ENCODE data around the gene GAS2L2. TPM values are rescaled to one million over a fixed set of nuclear protein-coding genes. Genes with fewer than 3 reads are reported as not detected.

Gene GAS2L2
- total RNA-seq, 4 donors from 2014 or later = 0.84 to 1.4 (median 1.1) TPM

DNA sequence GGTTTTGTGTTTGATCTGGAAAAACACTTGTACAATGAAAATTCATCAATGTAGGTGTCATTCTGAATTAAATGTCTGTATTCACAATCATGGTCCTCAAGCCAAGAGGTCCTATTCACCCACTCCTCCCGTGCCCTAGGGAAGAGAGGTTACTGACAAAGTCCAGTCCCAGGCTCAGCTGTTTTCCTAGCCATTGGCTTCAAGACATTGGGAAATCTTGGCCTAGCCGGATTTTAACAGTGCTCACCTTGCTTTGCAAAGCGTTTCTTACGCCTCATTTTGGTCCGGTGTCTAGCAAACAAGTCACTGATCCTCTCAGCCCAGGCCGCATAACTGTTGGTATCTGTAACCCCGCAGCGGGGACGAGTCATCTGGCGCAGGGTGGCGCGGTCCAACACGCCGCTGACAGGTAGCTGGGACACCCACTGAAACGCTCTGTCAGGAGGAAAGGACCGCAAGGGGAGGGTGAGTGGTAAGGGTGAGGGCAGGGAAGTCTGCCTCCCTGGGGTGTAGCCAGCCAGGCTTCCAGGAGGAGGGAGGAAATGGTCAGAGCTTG, 25.7 kb upstream of the GAS2L2 start:
- TF ChIP-seq POLR2A (IDR thresholded peaks at IDR 0.05) = no peak
- no peak for TF ChIP-seq EP300 (IDR thresholded peaks at IDR 0.05)
- TF ChIP-seq, protein P1, sequence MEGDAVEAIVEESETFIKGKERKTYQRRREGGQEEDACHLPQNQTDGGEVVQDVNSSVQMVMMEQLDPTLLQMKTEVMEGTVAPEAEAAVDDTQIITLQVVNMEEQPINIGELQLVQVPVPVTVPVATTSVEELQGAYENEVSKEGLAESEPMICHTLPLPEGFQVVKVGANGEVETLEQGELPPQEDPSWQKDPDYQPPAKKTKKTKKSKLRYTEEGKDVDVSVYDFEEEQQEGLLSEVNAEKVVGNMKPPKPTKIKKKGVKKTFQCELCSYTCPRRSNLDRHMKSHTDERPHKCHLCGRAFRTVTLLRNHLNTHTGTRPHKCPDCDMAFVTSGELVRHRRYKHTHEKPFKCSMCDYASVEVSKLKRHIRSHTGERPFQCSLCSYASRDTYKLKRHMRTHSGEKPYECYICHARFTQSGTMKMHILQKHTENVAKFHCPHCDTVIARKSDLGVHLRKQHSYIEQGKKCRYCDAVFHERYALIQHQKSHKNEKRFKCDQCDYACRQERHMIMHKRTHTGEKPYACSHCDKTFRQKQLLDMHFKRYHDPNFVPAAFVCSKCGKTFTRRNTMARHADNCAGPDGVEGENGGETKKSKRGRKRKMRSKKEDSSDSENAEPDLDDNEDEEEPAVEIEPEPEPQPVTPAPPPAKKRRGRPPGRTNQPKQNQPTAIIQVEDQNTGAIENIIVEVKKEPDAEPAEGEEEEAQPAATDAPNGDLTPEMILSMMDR (IDR thresholded peaks at IDR 0.05) = no peak
- peak overlapping the region; percentile 41 to 92 (median 78) for H3K27ac ChIP-seq
- H3K9me3 ChIP-seq = no peaks in the 10 kb centered on the region
- no peaks in the 10 kb centered on the region for H3K27me3 ChIP-seq
- peaks cover 0 to 12% (median 0%) of the 10 kb centered on the region in 3 donors for H3K36me3 ChIP-seq
- H3K4me1 ChIP-seq = peaks cover 4 to 80% (median 50%) of the 10 kb centered on the region in 4 donors
- WGBS, 2 donors = 86% methylated on average over 15 to 16 of the region's 16 CpGs
- no peak overlapping the region for H3K4me3 ChIP-seq
- no peak for DNase-seq (ENCODE audit: low spot score in 2 of 2)

DNA sequence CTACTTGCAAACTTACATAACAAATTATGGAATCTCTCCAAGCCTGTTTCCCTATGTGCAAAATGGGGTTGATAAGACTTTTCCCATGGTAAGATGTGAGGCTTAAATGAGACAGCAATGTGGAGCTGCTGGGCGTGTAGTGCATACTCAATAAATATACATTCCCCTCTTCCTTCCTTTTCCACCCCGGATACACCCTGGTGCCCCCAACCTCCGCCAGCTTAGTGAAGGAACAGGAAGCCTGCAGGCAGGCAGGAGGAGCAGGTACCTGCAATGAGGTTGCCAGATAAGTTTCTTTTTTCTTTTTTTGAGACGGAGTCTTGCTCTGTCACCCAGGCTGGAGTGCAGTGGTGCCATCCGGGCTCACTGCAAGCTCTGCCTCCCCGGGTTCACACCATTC, 22.5 kb upstream of the GAS2L2 start:
- no peak for TF ChIP-seq EP300 (IDR thresholded peaks at IDR 0.05)
- TF ChIP-seq POLR2A (IDR thresholded peaks at IDR 0.05) = no peak
- TF ChIP-seq, protein P1 (IDR thresholded peaks at IDR 0.05) = no peak
- no peak overlapping the region for H3K4me3 ChIP-seq
- H3K27ac ChIP-seq = peak overlapping the region; percentile 53 to 89 (median 74)
- no peak for DNase-seq (ENCODE audit: low spot score in 2 of 2)
- H3K27me3 ChIP-seq = no peaks in the 10 kb centered on the region
- no peaks in the 10 kb centered on the region for H3K9me3 ChIP-seq
- H3K36me3 ChIP-seq = peaks cover 0 to 12% (median 0%) of the 10 kb centered on the region in 3 donors
- H3K4me1 ChIP-seq = peaks cover 4 to 76% (median 51%) of the 10 kb centered on the region in 4 donors
- WGBS, 2 donors = 77 to 83% methylated on average over 6 of the region's 6 CpGs

DNA sequence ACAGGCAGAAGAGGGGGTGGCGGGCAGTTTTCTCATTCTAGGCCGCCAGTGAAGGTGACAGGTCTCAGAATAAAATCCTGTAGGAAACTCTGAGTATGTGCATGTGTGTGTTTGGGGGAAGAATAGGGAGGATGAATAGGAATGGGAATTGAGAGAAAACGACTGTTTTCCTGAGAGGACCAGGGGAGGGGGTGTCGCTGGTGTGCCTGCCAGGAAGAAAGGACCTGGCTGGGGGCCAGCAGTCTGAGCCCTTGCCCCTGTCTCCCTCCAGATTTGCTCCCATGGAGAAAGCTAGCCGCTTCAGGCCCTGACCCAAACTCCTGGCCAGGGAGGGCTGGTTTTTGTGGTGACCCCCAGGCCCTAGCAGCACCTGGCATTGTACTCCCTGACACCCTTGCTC, 22.0 kb upstream of the GAS2L2 start:
- 41 to 49% methylated on average over 5 of the region's 5 CpGs for WGBS, 2 donors
- H3K9me3 ChIP-seq = no peaks in the 10 kb centered on the region
- TF ChIP-seq POLR2A (IDR thresholded peaks at IDR 0.05) = no peak
- TF ChIP-seq, protein P1 (IDR thresholded peaks at IDR 0.05) = no peak
- no peak overlapping the region for H3K4me3 ChIP-seq
- H3K36me3 ChIP-seq = peaks cover 0 to 7% (median 0%) of the 10 kb centered on the region in 3 donors
- H3K27me3 ChIP-seq = no peaks in the 10 kb centered on the region
- peaks cover 4 to 76% (median 51%) of the 10 kb centered on the region in 4 donors for H3K4me1 ChIP-seq
- no peak for DNase-seq (ENCODE audit: low spot score in 2 of 2)
- peak overlapping the region; percentile 53 to 89 (median 74) for H3K27ac ChIP-seq

DNA sequence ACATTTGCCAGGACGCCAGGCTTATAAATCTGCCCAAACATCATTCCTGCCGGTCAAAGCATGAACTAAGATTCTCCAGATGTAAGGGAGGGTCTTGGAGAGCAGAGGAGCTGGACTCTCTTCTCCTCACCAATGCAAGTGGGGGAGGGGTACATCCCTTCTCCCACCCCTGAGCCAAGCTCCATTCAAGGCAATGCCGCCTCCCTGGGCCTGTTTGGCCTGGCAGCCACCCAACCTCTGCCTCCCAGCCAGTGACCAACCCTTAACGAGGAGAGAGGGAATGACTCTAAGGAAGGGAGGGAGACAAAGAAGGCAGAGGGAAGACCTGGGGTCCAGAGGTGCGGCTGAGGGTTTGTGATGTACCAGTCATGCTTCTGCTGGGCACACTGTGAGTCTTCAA, 21.5 kb upstream of the GAS2L2 start:
- WGBS, 2 donors = 24 to 39% methylated on average over 5 of the region's 5 CpGs
- Histone ChIP-seq H3K9me3 (no peaks in the 10 kb centered on the region), H3K4me1 (peaks cover 4 to 76% (median 50%) of the 10 kb centered on the region in 4 donors), H3K4me3 (no peak overlapping the region), H3K36me3 (peaks cover 0 to 6% (median 0%) of the 10 kb centered on the region in 3 donors), H3K27me3 (no peaks in the 10 kb centered on the region), H3K27ac (peak overlapping the region; percentile 65 to 89 (median 76))
- TF ChIP-seq, protein P1 (IDR thresholded peaks at IDR 0.05) = no peak
- TF ChIP-seq EP300 (IDR thresholded peaks at IDR 0.05) (no peak), POLR2A (IDR thresholded peaks at IDR 0.05) (no peak)
- DNase-seq (ENCODE audit: low spot score in 2 of 2) = no peak

DNA sequence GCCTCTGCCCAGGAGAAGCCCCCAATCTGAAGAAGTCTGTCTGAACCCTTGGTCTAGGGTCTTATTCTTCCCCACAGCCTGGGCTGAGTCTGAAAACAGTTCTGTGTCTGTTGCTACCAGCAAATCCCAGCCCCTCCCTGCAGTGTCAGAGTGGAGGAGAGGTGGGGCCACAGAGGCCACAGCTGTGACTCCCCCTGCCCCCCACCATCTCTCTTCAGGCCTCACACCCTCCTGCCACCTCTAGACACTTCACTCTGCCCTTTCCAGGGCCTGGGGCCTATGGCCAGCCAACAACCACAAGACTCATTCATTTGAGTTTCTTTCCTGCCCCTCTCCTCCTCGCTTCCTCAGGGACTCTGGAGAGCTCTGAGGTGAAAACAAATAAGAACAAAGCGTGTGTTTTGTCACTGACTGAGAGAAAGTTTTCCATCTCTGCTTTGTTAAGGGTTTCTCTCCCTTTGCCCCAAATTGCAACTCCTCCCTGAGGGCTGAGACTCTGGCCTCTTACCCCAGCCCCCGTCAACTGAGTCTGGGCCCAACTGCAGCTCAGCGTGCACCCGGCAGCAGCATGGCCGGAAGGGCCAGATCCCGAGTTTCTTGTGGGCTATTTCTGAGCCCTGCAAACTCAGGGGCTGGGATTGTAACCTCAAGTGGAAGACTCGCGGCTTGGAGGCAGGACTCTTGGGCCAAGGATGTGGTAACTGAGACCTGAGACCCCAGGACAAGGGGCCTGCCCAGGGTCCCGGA, 20.8 kb upstream of the GAS2L2 start:
- WGBS, 2 donors = 26 to 46% methylated on average over 10 of the region's 10 CpGs
- TF ChIP-seq POLR2A (IDR thresholded peaks at IDR 0.05) (peak in 1 of 2 donors; percentile 7), EP300 (IDR thresholded peaks at IDR 0.05) (no peak)
- TF ChIP-seq, protein P1 (IDR thresholded peaks at IDR 0.05) = no peak
- no peaks in the 10 kb centered on the region for H3K9me3 ChIP-seq
- H3K36me3 ChIP-seq = peaks cover 0 to 3% (median 0%) of the 10 kb centered on the region in 3 donors
- peak overlapping the region; percentile 65 to 89 (median 76) for H3K27ac ChIP-seq
- peak in 1 of 2 donors; percentile 31 for DNase-seq (ENCODE audit: low spot score in 2 of 2)
- H3K27me3 ChIP-seq = no peaks in the 10 kb centered on the region
- H3K4me1 ChIP-seq = peaks cover 4 to 70% (median 46%) of the 10 kb centered on the region in 4 donors
- H3K4me3 ChIP-seq = no peak overlapping the region

All from tibial nerve (tissue), 4 donors.